ENCODE results near the gene LRRC3B. TPM values are rescaled to one million over a fixed set of nuclear protein-coding genes. Genes with fewer than 3 reads are reported as not detected.

The LRRC3B gene
- total RNA-seq, 1 donor from 2014 or later: not detected

DNA sequence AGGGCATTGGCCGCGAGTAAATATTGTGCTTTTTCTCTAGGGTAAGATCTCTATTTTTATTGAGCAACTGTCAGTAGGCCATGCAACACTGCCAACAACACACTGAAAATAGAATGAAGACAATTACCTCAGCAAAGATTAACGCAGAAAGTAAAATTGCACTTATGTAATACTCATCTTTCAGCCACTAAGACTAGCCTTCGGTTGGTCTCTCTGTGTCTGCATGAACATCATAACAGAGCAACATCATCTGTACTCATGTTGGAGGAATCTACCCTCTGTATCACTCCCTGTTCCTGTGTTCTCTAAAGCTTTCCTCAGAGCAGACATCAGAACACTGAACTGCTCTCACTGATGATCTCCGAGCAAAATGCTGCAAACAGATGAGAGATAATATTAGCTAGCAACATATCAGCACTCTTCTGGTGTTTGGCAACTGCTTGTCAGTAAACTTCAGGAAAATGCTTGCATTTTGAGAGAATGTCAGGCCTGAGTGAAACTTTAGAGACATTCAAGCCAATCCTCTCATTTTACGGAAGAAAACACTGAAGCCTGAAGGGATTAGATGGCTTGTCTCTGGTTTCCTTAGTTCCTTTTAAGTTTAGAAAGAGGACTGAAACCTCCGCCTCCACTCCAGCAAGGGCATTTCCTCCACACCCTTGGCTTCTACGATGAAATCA, 8.4 kb upstream of the LRRC3B start:
- Mint-ChIP-seq H3K27me3 (no peaks in the 10 kb centered on the region), H3K27ac (no peak overlapping the region), H3K4me1 (no peaks in the 10 kb centered on the region), H3K4me3 (no peak overlapping the region), H3K9me3 (no peaks in the 10 kb centered on the region), H3K36me3 (ENCODE audit: low read depth) (no peaks in the 10 kb centered on the region)
- intact Hi-C loops (cut with micrococcal nuclease): no loop called here
- CTCF ChIA-PET: interaction anchor here (0.6 kb wide), 1 partner anchor 1065 kb away, joined by 3 read pairs; no protein-coding TSS in a partner anchor
- ATAC-seq (ENCODE audit: low read depth): no peak
- TF ChIP-seq, protein P1, sequence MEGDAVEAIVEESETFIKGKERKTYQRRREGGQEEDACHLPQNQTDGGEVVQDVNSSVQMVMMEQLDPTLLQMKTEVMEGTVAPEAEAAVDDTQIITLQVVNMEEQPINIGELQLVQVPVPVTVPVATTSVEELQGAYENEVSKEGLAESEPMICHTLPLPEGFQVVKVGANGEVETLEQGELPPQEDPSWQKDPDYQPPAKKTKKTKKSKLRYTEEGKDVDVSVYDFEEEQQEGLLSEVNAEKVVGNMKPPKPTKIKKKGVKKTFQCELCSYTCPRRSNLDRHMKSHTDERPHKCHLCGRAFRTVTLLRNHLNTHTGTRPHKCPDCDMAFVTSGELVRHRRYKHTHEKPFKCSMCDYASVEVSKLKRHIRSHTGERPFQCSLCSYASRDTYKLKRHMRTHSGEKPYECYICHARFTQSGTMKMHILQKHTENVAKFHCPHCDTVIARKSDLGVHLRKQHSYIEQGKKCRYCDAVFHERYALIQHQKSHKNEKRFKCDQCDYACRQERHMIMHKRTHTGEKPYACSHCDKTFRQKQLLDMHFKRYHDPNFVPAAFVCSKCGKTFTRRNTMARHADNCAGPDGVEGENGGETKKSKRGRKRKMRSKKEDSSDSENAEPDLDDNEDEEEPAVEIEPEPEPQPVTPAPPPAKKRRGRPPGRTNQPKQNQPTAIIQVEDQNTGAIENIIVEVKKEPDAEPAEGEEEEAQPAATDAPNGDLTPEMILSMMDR (IDR thresholded peaks at IDR 0.05): no peak
- DNase-seq: no peak
- POLR2A ChIA-PET: no interaction called here

DNA sequence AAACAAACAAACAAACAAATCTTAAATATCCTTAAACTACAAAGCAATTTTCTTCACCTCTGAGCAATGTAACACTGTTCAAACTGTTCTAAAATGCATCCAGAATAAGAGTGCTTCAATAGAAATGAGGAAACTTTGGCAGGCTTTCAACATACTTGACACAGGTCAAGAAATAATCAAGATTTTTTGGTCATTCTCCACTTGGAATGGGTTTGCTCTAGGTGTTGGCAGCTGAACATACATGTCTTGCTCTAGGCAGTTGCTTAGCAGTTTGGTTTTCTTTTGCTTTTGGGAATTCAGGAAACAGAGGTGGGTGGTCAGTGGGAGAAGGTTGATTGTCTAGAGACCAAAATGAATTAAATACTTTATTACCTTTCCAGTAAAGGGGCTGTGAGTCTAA, 1.4 kb upstream of the LRRC3B start:
- Mint-ChIP-seq H3K9me3 (no peaks in the 10 kb centered on the region), H3K27me3 (peaks cover 37% of the 10 kb centered on the region), H3K4me1 (no peaks in the 10 kb centered on the region), H3K36me3 (ENCODE audit: low read depth) (no peaks in the 10 kb centered on the region), H3K27ac (no peak overlapping the region), H3K4me3 (no peak overlapping the region)
- no peak for ATAC-seq (ENCODE audit: low read depth)
- no peak for DNase-seq
- TF ChIP-seq, protein P1 (IDR thresholded peaks at IDR 0.05): no peak
- POLR2A ChIA-PET: no interaction called here
- intact Hi-C loops (cut with micrococcal nuclease): no loop called here
- CTCF ChIA-PET: no interaction called here

DNA sequence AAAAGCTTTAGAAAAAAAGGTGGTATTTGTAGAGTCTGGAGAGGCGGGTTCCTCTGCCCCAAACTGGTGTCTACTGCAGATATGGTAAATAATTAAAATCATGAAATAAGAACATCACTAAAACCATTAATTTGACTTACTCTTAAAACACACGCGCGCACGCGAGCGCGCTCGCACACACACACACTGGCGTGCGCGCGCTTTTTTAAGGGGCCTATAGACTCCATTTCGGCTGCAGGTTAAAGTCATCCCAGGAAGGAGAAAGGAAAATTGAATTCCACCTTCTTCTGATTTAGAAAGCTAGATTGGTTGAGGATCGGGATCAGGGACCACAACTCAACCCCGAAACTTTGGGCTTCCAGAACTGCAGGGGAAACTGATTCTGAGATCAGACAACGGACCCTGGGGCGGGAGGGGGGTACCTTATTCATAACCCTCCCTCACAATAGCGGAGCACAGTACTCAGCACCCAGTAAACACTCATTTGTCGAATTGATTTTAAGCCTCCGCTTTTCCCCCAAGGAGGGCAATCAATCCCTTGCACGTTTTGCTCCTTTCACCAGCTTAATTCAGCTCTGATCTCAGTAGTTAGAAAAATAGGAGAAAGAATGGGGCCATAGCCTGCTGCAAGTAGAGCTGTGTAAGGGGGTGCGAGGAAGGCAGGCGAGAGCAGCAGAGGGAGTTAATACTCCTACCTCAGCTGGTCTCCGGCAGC, 509 bp upstream of the LRRC3B start:
- no peaks in the 10 kb centered on the region for H3K4me1 Mint-ChIP-seq
- no peak overlapping the region for H3K27ac Mint-ChIP-seq
- H3K4me3 Mint-ChIP-seq: no peak overlapping the region
- ATAC-seq (ENCODE audit: low read depth): no peak
- TF ChIP-seq, protein P1 (IDR thresholded peaks at IDR 0.05): no peak
- ChIA-PET POLR2A (no interaction called here), CTCF (no interaction called here)
- no peaks in the 10 kb centered on the region for H3K36me3 Mint-ChIP-seq (ENCODE audit: low read depth)
- H3K27me3 Mint-ChIP-seq: peaks cover 37% of the 10 kb centered on the region
- intact Hi-C loops (cut with micrococcal nuclease): no loop called here
- DNase-seq: no peak
- no peaks in the 10 kb centered on the region for H3K9me3 Mint-ChIP-seq

DNA sequence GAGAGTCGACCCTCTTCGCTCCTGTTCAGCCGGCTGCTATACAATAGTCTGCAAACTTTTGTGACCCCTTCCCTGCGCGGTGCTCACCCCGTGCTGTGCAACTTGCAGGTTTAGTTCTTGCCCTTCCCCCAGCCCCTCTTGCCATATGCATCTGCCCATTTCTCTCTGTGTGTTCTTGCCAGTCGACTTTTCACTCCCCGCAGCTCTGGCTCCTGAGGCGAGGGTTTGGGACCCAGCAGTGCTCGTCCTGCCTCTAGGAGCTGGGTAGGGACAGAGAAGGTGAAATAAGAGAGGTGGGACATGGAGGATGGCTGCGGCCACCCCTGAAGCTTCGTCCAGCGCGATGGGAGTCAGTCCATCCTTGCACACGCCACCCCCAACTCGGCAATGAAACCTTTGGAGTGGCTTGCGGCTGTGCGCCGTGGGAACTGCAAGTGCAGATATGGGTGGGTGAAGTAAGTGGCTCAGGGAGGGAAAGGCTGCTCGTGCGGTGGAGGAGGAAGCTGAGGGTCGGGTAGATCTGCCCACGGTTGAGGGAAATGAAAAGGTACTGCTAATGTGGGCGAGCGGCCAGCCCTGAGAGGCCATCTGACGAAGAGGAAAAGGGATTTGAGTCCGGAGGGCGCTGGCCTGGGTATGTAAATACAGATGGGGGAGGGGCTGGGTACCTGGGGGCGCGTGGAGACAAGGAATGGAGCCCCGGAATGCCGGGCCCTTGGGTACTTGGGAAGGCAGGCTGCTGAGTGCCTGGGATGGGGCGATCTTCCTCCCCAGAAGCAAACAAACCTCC, 1.0 kb downstream of the LRRC3B start:
- ATAC-seq (ENCODE audit: low read depth) (no peak), DNase-seq (no peak)
- intact Hi-C loops (cut with micrococcal nuclease): no loop called here
- Mint-ChIP-seq H3K4me1 (no peaks in the 10 kb centered on the region), H3K27me3 (peaks cover 37% of the 10 kb centered on the region), H3K27ac (no peak overlapping the region), H3K9me3 (no peaks in the 10 kb centered on the region), H3K4me3 (no peak overlapping the region), H3K36me3 (ENCODE audit: low read depth) (no peaks in the 10 kb centered on the region)
- TF ChIP-seq, protein P1 (IDR thresholded peaks at IDR 0.05): no peak
- POLR2A ChIA-PET: no interaction called here
- CTCF ChIA-PET: no interaction called here

DNA sequence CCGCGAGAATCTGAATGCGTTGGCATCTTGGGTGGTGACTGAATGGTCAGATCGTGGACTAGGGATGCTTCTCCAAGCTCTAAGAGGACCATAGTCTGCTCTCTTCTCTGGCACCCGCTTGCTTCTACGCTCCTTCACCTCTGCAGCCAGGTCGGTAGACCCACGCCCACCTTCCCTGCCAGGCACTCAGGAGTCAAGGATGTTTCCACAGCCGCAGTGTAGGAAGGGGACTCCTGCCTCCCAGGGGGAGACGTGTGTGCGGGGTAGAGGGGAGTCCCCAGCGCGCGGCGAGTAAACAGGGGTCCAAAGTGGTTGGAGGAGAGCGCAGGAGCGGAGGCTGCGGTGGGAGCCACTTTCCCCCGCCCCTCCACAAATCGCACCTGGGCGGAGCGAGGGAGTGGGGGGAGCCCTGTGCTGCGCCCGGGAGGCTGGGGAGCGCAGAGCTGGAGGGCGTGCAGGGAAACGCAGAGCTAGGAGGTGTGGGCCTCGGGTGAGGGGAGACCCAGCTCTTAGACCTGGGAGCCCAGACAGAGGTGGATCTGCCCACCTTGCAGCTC, 1.7 kb downstream of the LRRC3B start:
- ATAC-seq (ENCODE audit: low read depth): no peak
- intact Hi-C loops (cut with micrococcal nuclease): no loop called here
- Mint-ChIP-seq H3K27ac (no peak overlapping the region), H3K4me1 (no peaks in the 10 kb centered on the region), H3K36me3 (ENCODE audit: low read depth) (no peaks in the 10 kb centered on the region), H3K27me3 (peaks cover 37% of the 10 kb centered on the region), H3K9me3 (no peaks in the 10 kb centered on the region), H3K4me3 (no peak overlapping the region)
- CTCF ChIA-PET: no interaction called here
- TF ChIP-seq, protein P1 (IDR thresholded peaks at IDR 0.05): no peak
- POLR2A ChIA-PET: no interaction called here
- DNase-seq: no peak
